HCT116 (cell line): ENCODE results near the gene MAP9.

Experiments used
- ATF3 ChIP-seq: IDR thresholded peaks from 2 replicates; pipeline ENCODE4 v1.6.1; 2012
- CTCF ChIP-seq, 3 experiments: fragments of 200-600 bp in 1 of 3; sonication (generic) in 1 of 3; IDR thresholded peaks in 2 of 3; conservative IDR thresholded peaks in 1 of 3; 2 replicates each; pipeline ENCODE4 v1.5.1; 2012 to 2017; ENCODE audit warnings: low read depth in 2 of 3, low read length in 2 of 3, antibody characterized with exemption in 1 of 3, borderline replicate concordance in 1 of 3, control low read depth in 1 of 3, mild to moderate bottlenecking in 1 of 3, mixed read lengths in 1 of 3, mixed run types in 1 of 3, moderate library complexity in 1 of 3; ENCODE audit not compliant: insufficient read depth in 1 of 3
- EZH2 ChIP-seq: fragments of 200-600 bp; sonication (generic); IDR thresholded peaks from 2 replicates; pipeline ENCODE4 v1.6.1; 2017; ENCODE audit warnings: antibody characterized with exemption, mixed run types
- EZH2phosphoT487 ChIP-seq: fragments of 200-600 bp; IDR thresholded peaks from 2 replicates; pipeline ENCODE4 v1.6.1; 2018; ENCODE audit warnings: antibody characterized with exemption, borderline replicate concordance
- FOSL1 ChIP-seq: IDR thresholded peaks from 2 replicates; pipeline ENCODE4 v1.6.1; 2012; ENCODE audit warnings: low read depth
- MAX ChIP-seq: IDR thresholded peaks from 2 replicates; pipeline ENCODE4 v1.6.1; 2012
- POLR2A ChIP-seq: IDR thresholded peaks from 2 replicates; pipeline ENCODE4 v1.7.0; 2011; ENCODE audit warnings: borderline replicate concordance; ENCODE audit not compliant: insufficient read depth, insufficient read length; ENCODE audit errors: extremely low read depth
- POLR2AphosphoS5 ChIP-seq: IDR thresholded peaks from 2 replicates; pipeline ENCODE4 v1.6.1; 2011; ENCODE audit warnings: mild to moderate bottlenecking, low read depth, low read length, moderate library complexity
- RAD21 ChIP-seq: IDR thresholded peaks from 2 replicates; pipeline ENCODE4 v1.6.1; 2012; ENCODE audit warnings: low read depth, mild to moderate bottlenecking
- REST ChIP-seq: IDR thresholded peaks from 2 replicates; pipeline ENCODE4 v1.6.1; 2012; ENCODE audit warnings: low read depth
- SIN3A ChIP-seq: IDR thresholded peaks from 2 replicates; pipeline ENCODE4 v1.6.1; 2012; ENCODE audit warnings: low read depth
- YY1 ChIP-seq: IDR thresholded peaks from 2 replicates; pipeline ENCODE4 v1.6.1; 2011; ENCODE audit warnings: low read length, low read depth, moderate library complexity, mild to moderate bottlenecking; ENCODE audit not compliant: insufficient replicate concordance; ENCODE audit errors: extremely low read depth
- ZFX ChIP-seq: fragments of 450-650 bp; IDR thresholded peaks from 2 replicates; pipeline ENCODE4 v1.6.1; 2017

GRCh38 chr4:155388162-155388561, 11.4 kb upstream of the MAP9 start:
- TF ChIP-seq CTCF (IDR thresholded peaks at IDR 0.05 in 2 of 3, conservative IDR thresholded peaks at IDR 0.05 in 1 of 3; ENCODE audit: borderline replicate concordance in 1 of 3, insufficient read depth in 1 of 3, low read depth in 2 of 3, low read length in 2 of 3): no peak
- TF ChIP-seq POLR2A: no peak
- no peak for TF ChIP-seq YY1
- no peak for TF ChIP-seq EZH2phosphoT487
- no peak for TF ChIP-seq FOSL1
- no peak for TF ChIP-seq SIN3A
- no peak for TF ChIP-seq RAD21
- no peak for TF ChIP-seq REST
- TF ChIP-seq ATF3: no peak
- no peak for TF ChIP-seq ZFX
- no peak for TF ChIP-seq POLR2AphosphoS5
- TF ChIP-seq EZH2: no peak
- no peak for TF ChIP-seq MAX
